ENCODE measurements around the gene MN1.

- TF ChIP-seq, protein P1, sequence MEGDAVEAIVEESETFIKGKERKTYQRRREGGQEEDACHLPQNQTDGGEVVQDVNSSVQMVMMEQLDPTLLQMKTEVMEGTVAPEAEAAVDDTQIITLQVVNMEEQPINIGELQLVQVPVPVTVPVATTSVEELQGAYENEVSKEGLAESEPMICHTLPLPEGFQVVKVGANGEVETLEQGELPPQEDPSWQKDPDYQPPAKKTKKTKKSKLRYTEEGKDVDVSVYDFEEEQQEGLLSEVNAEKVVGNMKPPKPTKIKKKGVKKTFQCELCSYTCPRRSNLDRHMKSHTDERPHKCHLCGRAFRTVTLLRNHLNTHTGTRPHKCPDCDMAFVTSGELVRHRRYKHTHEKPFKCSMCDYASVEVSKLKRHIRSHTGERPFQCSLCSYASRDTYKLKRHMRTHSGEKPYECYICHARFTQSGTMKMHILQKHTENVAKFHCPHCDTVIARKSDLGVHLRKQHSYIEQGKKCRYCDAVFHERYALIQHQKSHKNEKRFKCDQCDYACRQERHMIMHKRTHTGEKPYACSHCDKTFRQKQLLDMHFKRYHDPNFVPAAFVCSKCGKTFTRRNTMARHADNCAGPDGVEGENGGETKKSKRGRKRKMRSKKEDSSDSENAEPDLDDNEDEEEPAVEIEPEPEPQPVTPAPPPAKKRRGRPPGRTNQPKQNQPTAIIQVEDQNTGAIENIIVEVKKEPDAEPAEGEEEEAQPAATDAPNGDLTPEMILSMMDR (IDR thresholded peaks at IDR 0.05): no peak
- no peak for TF ChIP-seq POLR2A (IDR thresholded peaks at IDR 0.05)
- TF ChIP-seq POLR2AphosphoS5 (IDR thresholded peaks at IDR 0.05; ENCODE audit: insufficient read depth in 1 of 2, low read depth in 1 of 2): no peak
Measured at GRCh38 chr22:27768027-27768653, 33.4 kb downstream of the MN1 start.

All from vagina (tissue), 2 donors.